22Rv1 (cell line): ENCODE results near the gene TMPRSS6.

Experiments
- H3K27ac ChIP-seq: fragments of 450-650 bp; 2 replicates; pipeline ENCODE4 v1.5.1; 2017
- CTCF ChIP-seq: fragments of 450-650 bp; IDR thresholded peaks from 2 replicates; pipeline ENCODE4 v1.5.1; 2017; ENCODE audit warnings: mild to moderate bottlenecking
- ZFX ChIP-seq: fragments of 450-650 bp; IDR thresholded peaks from 2 replicates; pipeline ENCODE4 v1.6.1; 2017; ENCODE audit warnings: antibody characterized with exemption, borderline replicate concordance

Gene TMPRSS6

GRCh38 chr22:37129866-37130441 is 20.4 kb upstream of the TMPRSS6 start:
- TF ChIP-seq CTCF = no peak
- TF ChIP-seq ZFX = no peak

GRCh38 chr22:37128555-37129281 is 19.2 kb upstream of the TMPRSS6 start:
- TF ChIP-seq CTCF (no peak), ZFX (no peak)
- H3K27ac ChIP-seq = no peak overlapping the region

More at GRCh38 chr22:37129866-37130441, 20.4 kb upstream of the TMPRSS6 start:
- no peak overlapping the region for H3K27ac ChIP-seq

- TF ChIP-seq CTCF (no peak), ZFX (no peak)
Measured at GRCh38 chr22:37127350-37127878, 17.9 kb upstream of the TMPRSS6 start.

GRCh38 chr22:37126882-37127281 is 17.4 kb upstream of the TMPRSS6 start:
- H3K27ac ChIP-seq = no peak overlapping the region
- peak; percentile 47 for TF ChIP-seq CTCF
- TF ChIP-seq ZFX = no peak

More at GRCh38 chr22:37127350-37127878, 17.9 kb upstream of the TMPRSS6 start:
- H3K27ac ChIP-seq = no peak overlapping the region

GRCh38 chr22:37126383-37126782 is 16.9 kb upstream of the TMPRSS6 start:
- H3K27ac ChIP-seq = no peak overlapping the region
- no peak for TF ChIP-seq CTCF
- TF ChIP-seq ZFX = no peak

- no peak for TF ChIP-seq CTCF
- TF ChIP-seq ZFX = no peak
Measured at GRCh38 chr22:37123649-37124048, 14.1 kb upstream of the TMPRSS6 start.

GRCh38 chr22:37122598-37123180 is 13.2 kb upstream of the TMPRSS6 start:
- TF ChIP-seq CTCF (no peak), ZFX (no peak)
- H3K27ac ChIP-seq = no peak overlapping the region

More at GRCh38 chr22:37123649-37124048, 14.1 kb upstream of the TMPRSS6 start:
- H3K27ac ChIP-seq = no peak overlapping the region
